K562 (cell line): ENCODE measurements around the gene CHCHD5. TPM values are rescaled to one million over a fixed set of nuclear protein-coding genes. Genes with fewer than 3 reads are reported as not detected.

Source experiments
- CHD2 ChIP-seq: IDR thresholded peaks from 2 replicates; pipeline ENCODE4 v1.6.1; 2011; ENCODE audit warnings: low read depth, low read length
- CREB1 ChIP-seq, 2 experiments: sonication (generic) in 1 of 2; formaldehyde crosslinking in 1 of 2; IDR thresholded peaks; 2 replicates each; pipeline versions ENCODE4 v1.6.1 to v1.8.0; 2012 to 2022; ENCODE audit warnings: inconsistent platforms in 1 of 2, mild to moderate bottlenecking in 1 of 2, missing genetic modification reagents in 1 of 2, moderate library complexity in 1 of 2
- CREB3L1 ChIP-seq: fragments of 450-650 bp; IDR thresholded peaks from 2 replicates; pipeline ENCODE4 v1.6.1; 2014; ENCODE audit warnings: low read depth, mild to moderate bottlenecking, moderate library complexity, borderline replicate concordance
- E2F6 ChIP-seq, 2 experiments: IDR thresholded peaks; 2 replicates each; pipeline ENCODE4 v1.6.1; 2011; ENCODE audit warnings: borderline replicate concordance in 1 of 2, control low read depth in 1 of 2, low read depth in 1 of 2, low read length in 1 of 2, mild to moderate bottlenecking in 1 of 2, mixed read lengths in 1 of 2, moderate library complexity in 1 of 2; ENCODE audit not compliant: insufficient read depth in 1 of 2, insufficient read length in 1 of 2, poor library complexity in 1 of 2, severe bottlenecking in 1 of 2; ENCODE audit errors: extremely low read depth in 1 of 2
- ILF3 ChIP-seq: fragments of 450-650 bp; IDR thresholded peaks from 2 replicates; pipeline ENCODE4 v1.6.1; 2018; ENCODE audit warnings: antibody characterized with exemption, mild to moderate bottlenecking, moderate library complexity, borderline replicate concordance
- JUN ChIP-seq, 2 experiments: sonication (generic) in 1 of 2; formaldehyde crosslinking in 1 of 2; IDR thresholded peaks; 2 replicates each; pipeline versions ENCODE4 v1.6.1 to v1.8.0; 2012 to 2022; ENCODE audit warnings: borderline replicate concordance in 2 of 2, mild to moderate bottlenecking in 2 of 2, improper control_type of control experiment in 1 of 2, low read depth in 1 of 2, low read length in 1 of 2, missing genetic modification reagents in 1 of 2
- RBM15 ChIP-seq: fragments of 200-400 bp; formaldehyde crosslinking; IDR thresholded peaks from 2 replicates; pipeline ENCODE4 v1.6.1; 2018; ENCODE audit warnings: mild to moderate bottlenecking, low read length, moderate library complexity; ENCODE audit not compliant: insufficient read depth
- RNF2 ChIP-seq: sonication (generic); IDR thresholded peaks from 2 replicates; pipeline ENCODE4 v1.6.1; 2016
- STAT5A ChIP-seq: IDR thresholded peaks from 2 replicates; pipeline ENCODE4 v1.6.1; 2012; ENCODE audit warnings: low read length, inconsistent platforms, borderline replicate concordance
- ZNF197 ChIP-seq: fragments of 200-800 bp; sonication (Bioruptor generic); IDR thresholded peaks from 2 replicates; pipeline ENCODE4 v1.6.1; 2016; ENCODE audit warnings: low read depth, missing genetic modification characterization, missing compliant biosample characterization
- ZNF232 ChIP-seq: sonication (generic); formaldehyde crosslinking; IDR thresholded peaks from 2 replicates; pipeline ENCODE4 v1.8.0; 2022; ENCODE audit warnings: mild to moderate bottlenecking, missing genetic modification reagents
- ZNF354B ChIP-seq: fragments of 250-450 bp; sonication (Bioruptor Pico); IDR thresholded peaks from 2 replicates; pipeline ENCODE4 v1.4.0; 2020
- ZNF431 ChIP-seq: sonication (generic); formaldehyde crosslinking; IDR thresholded peaks from 2 replicates; pipeline ENCODE4 v1.8.0; 2022; ENCODE audit warnings: mild to moderate bottlenecking, missing genetic modification reagents
- polyA plus RNA-seq, 8 experiments: library from polyadenylated mRNA; depleted of rRNA in 4 of 8; stranded (reverse) in 5 of 8; unstranded in 3 of 8; fragments of >200 nt; fragmentation: Nextera tagmentation in 2 of 8; fragmentation: Illumina TruSeq in 1 of 8; extraction: Ambion mirVana in 2 of 8; extraction: Trizol in 1 of 8; gene quantifications; 2 replicates each; pipeline versions ENCODE4 v1.2.1 to v1.2.3, GENCODE V29; 2011 to 2014; ENCODE audit warnings: inconsistent platforms in 1 of 8, missing spikeins in 1 of 8
- total RNA-seq, 7 experiments: library from RNA; depleted of rRNA in 6 of 7; stranded (reverse); fragments of >200 nt in 6 of 7; fragmentation: Illumina TruSeq in 2 of 7; extraction: Trizol in 2 of 7; gene quantifications; 2 replicates each; pipeline versions ENCODE4 v1.2.1 to v1.2.3, GENCODE V29; 2011 to 2021; ENCODE audit warnings: low replicate concordance in 1 of 7
- TF ChIP-seq, protein P1 (sequence below): fragments of 450-650 bp; IDR thresholded peaks from 2 replicates; pipeline ENCODE4 v1.6.1; 2016; ENCODE audit warnings: antibody characterized with exemption
- TF ChIP-seq, protein P2 (sequence below): fragments of 250-450 bp; sonication (Bioruptor Pico); IDR thresholded peaks from 2 replicates; pipeline ENCODE4 v1.8.0; 2021; ENCODE audit warnings: borderline replicate concordance, mild to moderate bottlenecking, moderate library complexity; ENCODE audit not compliant: poor library complexity, severe bottlenecking
- TF ChIP-seq, protein P3 (sequence below): fragments of 250-450 bp; sonication (Bioruptor Pico); IDR thresholded peaks from 2 replicates; pipeline ENCODE4 v1.4.0; 2020; ENCODE audit warnings: borderline replicate concordance
- TF ChIP-seq, protein P4 (sequence below), 2 experiments: fragments of 200-800 bp in 1 of 2; sonication (Bioruptor generic) in 1 of 2; sonication (generic) in 1 of 2; formaldehyde crosslinking in 1 of 2; IDR thresholded peaks in 1 of 2; conservative IDR thresholded peaks in 1 of 2; 2 replicates each; pipeline versions ENCODE4 v1.5.0 to v1.6.1; 2016 to 2020; ENCODE audit warnings: missing compliant biosample characterization in 1 of 2, missing genetic modification characterization in 1 of 2, missing genetic modification reagents in 1 of 2

CHCHD5 gene
- total and polyA plus RNA-seq, 9 of the 15 experiments (the other 6 are each of a cell fraction or from before 2014, with no cell fraction given): 7.4 to 79.3 (median 33.4) TPM

- TF ChIP-seq, protein P1, sequence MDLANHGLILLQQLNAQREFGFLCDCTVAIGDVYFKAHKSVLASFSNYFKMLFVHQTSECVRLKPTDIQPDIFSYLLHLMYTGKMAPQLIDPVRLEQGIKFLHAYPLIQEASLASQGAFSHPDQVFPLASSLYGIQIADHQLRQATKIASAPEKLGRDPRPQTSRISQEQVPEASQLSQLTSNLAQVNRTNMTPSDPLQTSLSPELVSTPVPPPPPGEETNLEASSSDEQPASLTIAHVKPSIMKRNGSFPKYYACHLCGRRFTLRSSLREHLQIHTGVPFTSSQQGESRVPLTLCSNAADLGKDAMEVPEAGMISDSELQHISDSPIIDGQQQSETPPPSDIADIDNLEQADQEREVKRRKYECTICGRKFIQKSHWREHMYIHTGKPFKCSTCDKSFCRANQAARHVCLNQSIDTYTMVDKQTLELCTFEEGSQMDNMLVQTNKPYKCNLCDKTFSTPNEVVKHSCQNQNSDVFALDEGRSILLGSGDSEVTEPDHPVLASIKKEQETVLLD: no peak
- no peak for TF ChIP-seq ZNF197 (CRISPR knock-in tag)
- TF ChIP-seq, protein P2, sequence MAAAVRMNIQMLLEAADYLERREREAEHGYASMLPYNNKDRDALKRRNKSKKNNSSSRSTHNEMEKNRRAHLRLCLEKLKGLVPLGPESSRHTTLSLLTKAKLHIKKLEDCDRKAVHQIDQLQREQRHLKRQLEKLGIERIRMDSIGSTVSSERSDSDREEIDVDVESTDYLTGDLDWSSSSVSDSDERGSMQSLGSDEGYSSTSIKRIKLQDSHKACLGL: no peak
- TF ChIP-seq, protein P3, sequence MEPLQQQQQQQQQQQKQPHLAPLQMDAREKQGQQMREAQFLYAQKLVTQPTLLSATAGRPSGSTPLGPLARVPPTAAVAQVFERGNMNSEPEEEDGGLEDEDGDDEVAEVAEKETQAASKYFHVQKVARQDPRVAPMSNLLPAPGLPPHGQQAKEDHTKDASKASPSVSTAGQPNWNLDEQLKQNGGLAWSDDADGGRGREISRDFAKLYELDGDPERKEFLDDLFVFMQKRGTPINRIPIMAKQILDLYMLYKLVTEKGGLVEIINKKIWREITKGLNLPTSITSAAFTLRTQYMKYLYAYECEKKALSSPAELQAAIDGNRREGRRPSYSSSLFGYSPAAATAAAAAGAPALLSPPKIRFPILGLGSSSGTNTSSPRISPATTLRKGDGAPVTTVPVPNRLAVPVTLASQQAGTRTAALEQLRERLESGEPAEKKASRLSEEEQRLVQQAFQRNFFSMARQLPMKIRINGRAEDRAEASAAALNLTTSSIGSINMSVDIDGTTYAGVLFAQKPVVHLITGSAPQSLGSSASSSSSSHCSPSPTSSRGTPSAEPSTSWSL (CRISPR knock-in tag): no peak
- 0 out of 2 replicates have a peak, but pooled peaks have one; percentile 14 for TF ChIP-seq CREB3L1
- TF ChIP-seq, protein P4, sequence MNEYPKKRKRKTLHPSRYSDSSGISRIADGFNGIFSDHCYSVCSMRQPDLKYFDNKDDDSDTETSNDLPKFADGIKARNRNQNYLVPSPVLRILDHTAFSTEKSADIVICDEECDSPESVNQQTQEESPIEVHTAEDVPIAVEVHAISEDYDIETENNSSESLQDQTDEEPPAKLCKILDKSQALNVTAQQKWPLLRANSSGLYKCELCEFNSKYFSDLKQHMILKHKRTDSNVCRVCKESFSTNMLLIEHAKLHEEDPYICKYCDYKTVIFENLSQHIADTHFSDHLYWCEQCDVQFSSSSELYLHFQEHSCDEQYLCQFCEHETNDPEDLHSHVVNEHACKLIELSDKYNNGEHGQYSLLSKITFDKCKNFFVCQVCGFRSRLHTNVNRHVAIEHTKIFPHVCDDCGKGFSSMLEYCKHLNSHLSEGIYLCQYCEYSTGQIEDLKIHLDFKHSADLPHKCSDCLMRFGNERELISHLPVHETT (CRISPR knock-in tag; conservative IDR thresholded peaks at IDR 0.05 in 1 of 2, IDR thresholded peaks at IDR 0.05 in 1 of 2): peak in 1 of 2 experiments; percentile 99; a peak in 2 of 4 replicates
- TF ChIP-seq ZNF232 (CRISPR knock-in tag): no peak
- TF ChIP-seq JUN (IDR thresholded peaks at IDR 0.05; ENCODE audit: borderline replicate concordance, low read depth, low read length): peak; percentile 45; the same call in 1 of the 2 replicates
- TF ChIP-seq JUN (CRISPR knock-in tag; IDR thresholded peaks at IDR 0.05; ENCODE audit: borderline replicate concordance): no peak
- peak; percentile 71 to 75 for TF ChIP-seq E2F6 (IDR thresholded peaks at IDR 0.05; ENCODE audit: borderline replicate concordance in 1 of 2, extremely low read depth in 1 of 2, insufficient read depth in 1 of 2, insufficient read length in 1 of 2, low read depth in 1 of 2, low read length in 1 of 2, poor library complexity in 1 of 2, severe bottlenecking in 1 of 2)
- peak; percentile 92 for TF ChIP-seq CREB1 (IDR thresholded peaks at IDR 0.05)
- TF ChIP-seq CREB1 (CRISPR knock-in tag; IDR thresholded peaks at IDR 0.05): peak; percentile 87
- TF ChIP-seq CHD2: peak; percentile 77
- TF ChIP-seq ZNF431 (CRISPR knock-in tag): no peak; the same call in 1 of the 2 replicates
- TF ChIP-seq RNF2: no peak; the same call in 1 of the 2 replicates
- no peak for TF ChIP-seq ZNF354B (CRISPR knock-in tag)
- no peak; the same call in 1 of the 2 replicates for TF ChIP-seq ILF3
- no peak for TF ChIP-seq RBM15
- no peak for TF ChIP-seq STAT5A
Measured at GRCh38 chr2:112584134-112584890, at the start of gene CHCHD5 (continued).
